IMR-90 (cell line): ENCODE results near the gene KLHL6. TPM values are rescaled to one million over a fixed set of nuclear protein-coding genes. Genes with fewer than 3 reads are reported as not detected.

Experiments used
- ATAC-seq: fragments of 200-7000 bp; cut with Tn5 transposase; 2 replicates; pipeline ENCODE4 v1.9.1; 2020; ENCODE audit warnings: low read depth, mild to moderate bottlenecking, moderate library complexity
- BruUV-seq: library from RNA; stranded (reverse); fragments of 400-500 nt; replicated peaks from 2 replicates; lab custom pipeline; 2021; lab: Mats Ljungman, UMichigan
- CTCF ChIA-PET: fragments of 300-600 bp; formaldehyde crosslinking; extraction: SDS; loops from one replicate; lab custom pipeline; 2021; ENCODE audit warnings: antibody characterized with exemption; lab: Yijun Ruan, JAX
- POLR2A ChIA-PET: fragments of 300-600 bp; sonication (Branson Sonifier 250); formaldehyde crosslinking; loops from one replicate; lab custom pipeline; 2022; ENCODE audit warnings: antibody characterized with exemption; ENCODE audit not compliant: unreplicated experiment; lab: Charles Lee
- DNase-seq: peaks from one replicate; pipeline ENCODE4 v3.0.0; 2013
- H2AFZ ChIP-seq: replicated peaks from 2 replicates; pipeline ENCODE3; 2013; ENCODE audit warnings: low read length, mild to moderate bottlenecking; ENCODE audit not compliant: poor library complexity
- H2AK5ac ChIP-seq: 2 replicates; pipeline ENCODE4 v1.6.1; 2013; ENCODE audit warnings: low read depth, low read length, inconsistent platforms
- H2AK9ac ChIP-seq: replicated peaks from 2 replicates; pipeline ENCODE3; 2013; ENCODE audit warnings: mild to moderate bottlenecking, low read depth, low read length, moderate library complexity; ENCODE audit not compliant: poor library complexity
- H2BK120ac ChIP-seq: 2 replicates; pipeline ENCODE4 v1.6.1; 2013; ENCODE audit warnings: low read depth, low read length, inconsistent platforms
- H2BK15ac ChIP-seq: 3 replicates; pipeline ENCODE4 v1.6.1; 2013; ENCODE audit warnings: low read depth, low read length, inconsistent platforms
- H2BK20ac ChIP-seq: 2 replicates; pipeline ENCODE4 v1.6.1; 2013; ENCODE audit warnings: low read depth, mild to moderate bottlenecking, inconsistent platforms, low read length, moderate library complexity
- H2BK5ac ChIP-seq: 2 replicates; pipeline ENCODE4 v1.6.1; 2013; ENCODE audit warnings: mild to moderate bottlenecking, low read depth, low read length, inconsistent platforms; ENCODE audit not compliant: poor library complexity, severe bottlenecking
- H3K14ac ChIP-seq: replicated peaks from 2 replicates; pipeline ENCODE4 v1.6.1; 2013; ENCODE audit warnings: low read depth, low read length, inconsistent platforms
- H3K18ac ChIP-seq: 2 replicates; pipeline ENCODE4 v1.6.1; 2013; ENCODE audit warnings: low read depth, low read length, control low read depth
- H3K23ac ChIP-seq: 2 replicates; pipeline ENCODE4 v1.6.1; 2013; ENCODE audit warnings: low read depth, low read length, inconsistent platforms
- H3K27ac ChIP-seq: 2 replicates; pipeline ENCODE4 v1.5.1; 2013; ENCODE audit warnings: mild to moderate bottlenecking, control low read depth, low read length; ENCODE audit not compliant: insufficient read depth
- H3K27me3 ChIP-seq: 2 replicates; pipeline ENCODE4 v1.6.1; 2013; ENCODE audit warnings: low read length; ENCODE audit not compliant: control insufficient read depth, insufficient read depth
- H3K36me3 ChIP-seq: 2 replicates; pipeline ENCODE4 v1.6.1; 2013; ENCODE audit warnings: low read length, mixed read lengths; ENCODE audit not compliant: control insufficient read depth, insufficient read depth
- H3K4ac ChIP-seq: 2 replicates; pipeline ENCODE4 v1.6.1; 2013; ENCODE audit warnings: low read depth, low read length, inconsistent platforms
- H3K4me1 ChIP-seq: 2 replicates; pipeline ENCODE4 v1.6.1; 2013; ENCODE audit warnings: low read length, mixed read lengths; ENCODE audit not compliant: control insufficient read depth, insufficient read depth
- H3K4me2 ChIP-seq: 2 replicates; pipeline ENCODE4 v1.6.1; 2013; ENCODE audit warnings: low read depth, mild to moderate bottlenecking, control low read depth, low read length, moderate library complexity
- H3K4me3 ChIP-seq: 2 replicates; pipeline ENCODE4 v1.5.1; 2013; ENCODE audit warnings: low read depth, mild to moderate bottlenecking, control low read depth, low read length, moderate library complexity; ENCODE audit not compliant: insufficient read depth
- H3K56ac ChIP-seq: 2 replicates; pipeline ENCODE4 v1.6.1; 2013; ENCODE audit warnings: low read length, inconsistent platforms; ENCODE audit not compliant: insufficient read depth; ENCODE audit errors: extremely low read depth
- H3K79me1 ChIP-seq, 2 experiments: 2 replicates each; pipeline ENCODE4 v1.6.1; 2013; ENCODE audit warnings: low read length in 2 of 2, inconsistent platforms in 1 of 2, low read depth in 1 of 2
- H3K9ac ChIP-seq: 2 replicates; pipeline ENCODE4 v1.6.1; 2013; ENCODE audit warnings: low read depth, low read length, control low read depth
- H3K9me1 ChIP-seq: 2 replicates; pipeline ENCODE4 v1.6.1; 2013; ENCODE audit warnings: low read length, inconsistent platforms; ENCODE audit not compliant: insufficient read depth
- H3K9me3 ChIP-seq: 2 replicates; pipeline ENCODE4 v1.6.1; 2013; ENCODE audit warnings: low read length; ENCODE audit not compliant: control insufficient read depth, insufficient read depth
- H4K20me1 ChIP-seq: 2 replicates; pipeline ENCODE4 v1.6.1; 2013; ENCODE audit warnings: low read length, inconsistent platforms; ENCODE audit not compliant: insufficient read depth
- H4K5ac ChIP-seq: 2 replicates; pipeline ENCODE4 v1.6.1; 2013; ENCODE audit warnings: mild to moderate bottlenecking, low read depth, low read length, control low read depth
- H4K8ac ChIP-seq, 2 experiments: 2 replicates each; pipeline ENCODE4 v1.6.1; 2013; ENCODE audit warnings: low read depth in 2 of 2, low read length in 2 of 2, control low read depth in 1 of 2, inconsistent platforms in 1 of 2
- H4K91ac ChIP-seq: 2 replicates; pipeline ENCODE4 v1.6.1; 2013; ENCODE audit warnings: low read depth, low read length, inconsistent platforms; ENCODE audit not compliant: insufficient read depth
- BHLHE40 ChIP-seq: fragments of 150-350 bp; IDR thresholded peaks from 2 replicates; pipeline ENCODE4 v1.6.1; 2016; ENCODE audit warnings: mild to moderate bottlenecking, low read depth, low read length
- CEBPB ChIP-seq: IDR thresholded peaks from 2 replicates; pipeline ENCODE4 v1.6.1; 2012; ENCODE audit warnings: low read depth, low read length, improper control_type of control experiment
- CHD1 ChIP-seq: IDR thresholded peaks from 2 replicates; pipeline ENCODE4 v1.6.1; 2012; ENCODE audit warnings: low read depth, low read length, improper control_type of control experiment
- FOS ChIP-seq: fragments of 150-350 bp; IDR thresholded peaks from 2 replicates; pipeline ENCODE4 v1.6.1; 2016; ENCODE audit warnings: low read depth, low read length
- MAZ ChIP-seq: IDR thresholded peaks from 2 replicates; pipeline ENCODE4 v1.6.1; 2012; ENCODE audit warnings: low read depth, mild to moderate bottlenecking, low read length, improper control_type of control experiment, moderate library complexity, borderline replicate concordance
- MXI1 ChIP-seq: IDR thresholded peaks from 2 replicates; pipeline ENCODE4 v1.6.1; 2012; ENCODE audit warnings: low read depth, mild to moderate bottlenecking, low read length, moderate library complexity, borderline replicate concordance
- NFE2L2 ChIP-seq: fragments of 150-350 bp; IDR thresholded peaks from 2 replicates; pipeline ENCODE4 v1.6.1; 2016; ENCODE audit warnings: low read depth, mild to moderate bottlenecking, low read length
- POLR2A ChIP-seq: IDR thresholded peaks from 2 replicates; pipeline ENCODE4 v1.6.1; 2012; ENCODE audit warnings: mild to moderate bottlenecking, low read depth, low read length
- RAD21 ChIP-seq: IDR thresholded peaks from 2 replicates; pipeline ENCODE4 v1.6.1; 2012; ENCODE audit warnings: low read length, improper control_type of control experiment
- RCOR1 ChIP-seq: IDR thresholded peaks from 2 replicates; pipeline ENCODE4 v1.6.1; 2012; ENCODE audit warnings: mild to moderate bottlenecking, low read length, improper control_type of control experiment; ENCODE audit not compliant: insufficient replicate concordance
- SMC3 ChIP-seq: fragments of 150-350 bp; IDR thresholded peaks from 2 replicates; pipeline ENCODE4 v1.6.1; 2016; ENCODE audit warnings: low read depth, mild to moderate bottlenecking, antibody characterized with exemption, low read length, moderate library complexity
- WGBS, 2 experiments: methylation state at CpG; one replicate each; pipeline versions ENCODE4 v1.1.5 to v1.1.7; 2013; ENCODE audit warnings: missing lambda C conversion rate in 2 of 2; ENCODE audit not compliant: insufficient read length in 1 of 2; ENCODE audit errors: extremely low coverage in 2 of 2; 5-methylcytosine and 5-hydroxymethylcytosine counted together
- dilution Hi-C: fragments of 300-500 bp; cut with HindIII; formaldehyde crosslinking; loops from one replicate; pipeline ENCODE4 v1.14.3; 2018; ENCODE audit warnings: low sequenced_read_pairs; ENCODE audit not compliant: unreplicated experiment
- in situ Hi-C: fragments of 300-500 bp; cut with MboI; formaldehyde crosslinking; loops from 3 replicates; pipeline ENCODE4 v1.14.3; 2019; ENCODE audit warnings: low sequenced_read_pairs, inconsistent platforms, mixed read lengths
- intact Hi-C: fragments of 100-400 bp; cut with micrococcal nuclease; formaldehyde crosslinking; loops from 2 replicates; pipeline ENCODE4 v1.10.0; 2022
- polyA plus RNA-seq, 3 experiments: library from polyadenylated mRNA; depleted of rRNA; stranded (reverse); fragments of >200 nt; gene quantifications; 2 replicates each; pipeline ENCODE4 v1.2.3, GENCODE V29; 2012; ENCODE audit warnings: low replicate concordance in 1 of 3
- total RNA-seq: library from RNA; depleted of rRNA; stranded (reverse); fragments of >200 nt; gene quantifications from 2 replicates; pipeline ENCODE4 v1.2.3, GENCODE V29; 2012
- TF ChIP-seq, protein P1 (sequence below): conservative IDR thresholded peaks from 2 replicates; pipeline ENCODE4 v1.5.1; 2012; ENCODE audit warnings: mild to moderate bottlenecking, low read depth, low read length, improper control_type of control experiment

The KLHL6 gene
- total and polyA plus RNA-seq, 2 of the 4 experiments (the other 2 are of a cell fraction) = not detected

DNA sequence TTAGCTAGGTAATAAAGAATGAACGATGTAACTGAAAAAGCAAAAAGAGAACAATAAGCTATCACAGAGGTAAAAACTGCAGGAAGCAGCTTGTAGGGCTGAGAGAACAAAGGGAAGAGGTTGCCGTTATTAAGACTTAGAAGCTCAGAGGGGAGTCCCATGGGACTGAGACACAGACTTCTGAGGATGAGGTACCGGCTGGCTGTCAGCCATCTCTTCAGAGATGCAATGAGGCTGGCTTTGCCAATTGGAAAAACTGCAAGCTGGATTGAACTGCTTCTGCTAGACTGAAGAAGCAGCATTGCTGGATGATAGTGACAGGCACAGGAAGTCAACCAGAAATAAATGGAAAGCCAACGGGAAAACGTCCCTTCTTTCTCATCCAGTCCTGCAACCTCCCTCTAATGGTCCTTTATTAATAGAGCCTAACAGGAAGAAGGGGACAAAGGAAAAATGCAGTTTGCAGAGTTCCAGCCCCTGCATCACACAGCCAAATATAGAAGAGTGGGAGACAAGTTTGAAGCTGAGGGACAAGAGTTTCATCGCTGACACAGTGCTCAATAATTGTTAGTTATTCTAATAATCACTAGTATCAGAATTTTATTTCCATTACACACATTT lies 21.1 kb upstream of the KLHL6 start:
- ChIA-PET POLR2A (no interaction called here), CTCF (no interaction called here)
- Histone ChIP-seq H2BK20ac (no peak overlapping the region), H4K5ac (no peak overlapping the region), H4K8ac (no peak overlapping the region), H3K27ac (no peak overlapping the region), H3K56ac (no peak overlapping the region), H3K27me3 (peaks cover 37% of the 10 kb centered on the region), H2AK5ac (no peak overlapping the region), H2BK5ac (no peak overlapping the region), H3K4me1 (no peaks in the 10 kb centered on the region), H4K91ac (no peak overlapping the region), H3K9me1 (no peaks in the 10 kb centered on the region), H3K4me2 (no peak overlapping the region), H2AK9ac (no peak overlapping the region), H3K9me3 (no peaks in the 10 kb centered on the region), H4K20me1 (no peaks in the 10 kb centered on the region), H2AFZ (no peak overlapping the region), H3K36me3 (no peaks in the 10 kb centered on the region), H3K14ac (no peak overlapping the region), H3K23ac (no peak overlapping the region), H3K9ac (no peak overlapping the region), H3K4ac (no peak overlapping the region), H2BK120ac (no peak overlapping the region), H2BK15ac (no peak overlapping the region), H3K79me1 (no peaks in the 10 kb centered on the region), H3K4me3 (no peak overlapping the region), H3K18ac (no peak overlapping the region)
- WGBS, 2 experiments = 67% methylated on average over 1 of the region's 6 CpGs; no CpG with 5 or more reads in 1 of the 2 experiments
- no peak for ATAC-seq
- no TSS peak for BruUV-seq
- in situ Hi-C loops = no loop called here
- no peak for TF ChIP-seq NFE2L2
- TF ChIP-seq FOS = no peak
- TF ChIP-seq POLR2A = no peak
- TF ChIP-seq, protein P1, sequence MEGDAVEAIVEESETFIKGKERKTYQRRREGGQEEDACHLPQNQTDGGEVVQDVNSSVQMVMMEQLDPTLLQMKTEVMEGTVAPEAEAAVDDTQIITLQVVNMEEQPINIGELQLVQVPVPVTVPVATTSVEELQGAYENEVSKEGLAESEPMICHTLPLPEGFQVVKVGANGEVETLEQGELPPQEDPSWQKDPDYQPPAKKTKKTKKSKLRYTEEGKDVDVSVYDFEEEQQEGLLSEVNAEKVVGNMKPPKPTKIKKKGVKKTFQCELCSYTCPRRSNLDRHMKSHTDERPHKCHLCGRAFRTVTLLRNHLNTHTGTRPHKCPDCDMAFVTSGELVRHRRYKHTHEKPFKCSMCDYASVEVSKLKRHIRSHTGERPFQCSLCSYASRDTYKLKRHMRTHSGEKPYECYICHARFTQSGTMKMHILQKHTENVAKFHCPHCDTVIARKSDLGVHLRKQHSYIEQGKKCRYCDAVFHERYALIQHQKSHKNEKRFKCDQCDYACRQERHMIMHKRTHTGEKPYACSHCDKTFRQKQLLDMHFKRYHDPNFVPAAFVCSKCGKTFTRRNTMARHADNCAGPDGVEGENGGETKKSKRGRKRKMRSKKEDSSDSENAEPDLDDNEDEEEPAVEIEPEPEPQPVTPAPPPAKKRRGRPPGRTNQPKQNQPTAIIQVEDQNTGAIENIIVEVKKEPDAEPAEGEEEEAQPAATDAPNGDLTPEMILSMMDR = no peak
- TF ChIP-seq RAD21 = no peak
- no peak for TF ChIP-seq MAZ
- no peak for TF ChIP-seq SMC3
- TF ChIP-seq CEBPB = no peak
- no peak for TF ChIP-seq RCOR1
- no peak for TF ChIP-seq CHD1
- TF ChIP-seq MXI1 = no peak
- TF ChIP-seq BHLHE40 = no peak
- dilution Hi-C loops = no loop called here
- no peak for DNase-seq
- intact Hi-C loops = no loop called here
